ENCODE results near the gene NSD2. TPM values are rescaled to one million over a fixed set of nuclear protein-coding genes. Genes with fewer than 3 reads are reported as not detected.

The NSD2 gene
- total RNA-seq, 1 experiment from 2014 or later = 136 TPM

- peaks cover 1 to 7% of the 10 kb centered on the region in 2 experiments for H3K4me1 Mint-ChIP-seq
- Histone ChIP-seq H3K4me1 (ENCODE audit: insufficient read depth, low read length) (no peaks in the 10 kb centered on the region), H2BK120ac (ENCODE audit: low read depth, low read length, poor library complexity, severe bottlenecking) (no peak overlapping the region), H3K14ac (ENCODE audit: insufficient read depth, low read length) (no peak overlapping the region), H2BK12ac (ENCODE audit: insufficient read length, low read depth, low read length) (no peak overlapping the region), H3K56ac (ENCODE audit: insufficient read length, low read depth, low read length) (no peak overlapping the region), H3K23ac (ENCODE audit: insufficient read length, low read depth, low read length) (no peak overlapping the region), H3K79me1 (ENCODE audit: insufficient read depth, low read depth, low read length, poor library complexity, severe bottlenecking) (peaks cover 4% of the 10 kb centered on the region), H3K79me2 (ENCODE audit: insufficient read depth, low read length) (peaks cover 11% of the 10 kb centered on the region; the same call in 1 of the 2 replicates), H3K4me2 (ENCODE audit: insufficient read depth, insufficient read length, low read length) (no peak overlapping the region), H4K8ac (replicated peaks; ENCODE audit: insufficient read length, low read depth, low read length) (no peak overlapping the region), H3T11ph (ENCODE audit: low read length) (no peak overlapping the region), H2BK5ac (ENCODE audit: insufficient read length, low read length) (no peak overlapping the region), H4K5ac (ENCODE audit: insufficient read length, low read depth, low read length) (no peak overlapping the region), H3K4ac (ENCODE audit: low read depth, low read length) (no peak overlapping the region), H2BK20ac (ENCODE audit: low read depth, low read length, poor library complexity, severe bottlenecking) (no peak overlapping the region), H2BK15ac (ENCODE audit: low read depth, low read length) (no peak overlapping the region), H3K9ac (ENCODE audit: extremely low read depth, insufficient read length, low read length) (no peak overlapping the region), H4K20me1 (ENCODE audit: control insufficient read depth, insufficient read depth, insufficient read length) (no peaks in the 10 kb centered on the region), H2AFZ (ENCODE audit: low read length) (no peak overlapping the region), H2AK5ac (ENCODE audit: insufficient read length, low read length) (no peak overlapping the region), H3K27ac (ENCODE audit: insufficient read length, low read depth, low read length) (no peak overlapping the region), H3K27me3 (ENCODE audit: insufficient read depth, low read length) (no peaks in the 10 kb centered on the region), H3K23me2 (ENCODE audit: insufficient read length, low read depth, low read length, poor library complexity, severe bottlenecking) (no peaks in the 10 kb centered on the region), H4K91ac (ENCODE audit: insufficient read length, low read depth, low read length) (no peak overlapping the region), H3K18ac (ENCODE audit: insufficient read length, low read depth, low read length) (no peak overlapping the region), H3K9me3 (ENCODE audit: control insufficient read depth, low read depth, low read length) (no peaks in the 10 kb centered on the region)
- peaks cover 36 to 80% (median 67%) of the 10 kb centered on the region in 3 experiments; a peak in 6 of 7 replicates for H3K36me3 Mint-ChIP-seq (ENCODE audit: insufficient read depth in 1 of 3, low read depth in 3 of 3)
- no peak for TF ChIP-seq CTCF (conservative IDR thresholded peaks at IDR 0.05)
- 0 out of 7 replicates have a peak overlapping the region, but pooled peaks of 1 of the 3 experiments have one; percentile 47 for H3K27ac Mint-ChIP-seq
- no peaks in the 10 kb centered on the region for H3K9me3 Mint-ChIP-seq
- WGBS (ENCODE audit: extremely low coverage, insufficient read length, low lambda C conversion rate) = no CpG with 5 or more reads among the region's 3 CpGs
- H3K27me3 Mint-ChIP-seq (ENCODE audit: low read depth) = no peaks in the 10 kb centered on the region
- no peak overlapping the region for H3K4me3 Mint-ChIP-seq
- DNase-seq = no peak
Measured at GRCh38 chr4:1904042-1904441, 32.8 kb downstream of the NSD2 start.

All from H9 (cell line).